ENCODE results near the gene CDH12.

The CDH12 gene

GRCh38 chr5:21844960-21845359 lies 1008.2 kb downstream of the CDH12 start:
- Mint-ChIP-seq H3K4me3 (no peak overlapping the region), H3K4me1 (no peaks in the 10 kb centered on the region), H3K27me3 (ENCODE audit: low read depth, poor library complexity) (peaks cover 3% of the 10 kb centered on the region), H3K27ac (no peak overlapping the region), H3K36me3 (ENCODE audit: low read depth) (no peaks in the 10 kb centered on the region), H3K9me3 (peaks cover 3% of the 10 kb centered on the region)
- no peak for TF ChIP-seq CTCF (IDR thresholded peaks at IDR 0.05)
- DNase-seq, result no peak

GRCh38 chr5:21834863-21835262 lies 1018.3 kb downstream of the CDH12 start:
- Mint-ChIP-seq H3K4me3 (no peak overlapping the region), H3K27ac (no peak overlapping the region), H3K9me3 (peaks cover 3% of the 10 kb centered on the region), H3K27me3 (ENCODE audit: low read depth, poor library complexity) (no peaks in the 10 kb centered on the region), H3K36me3 (ENCODE audit: low read depth) (no peaks in the 10 kb centered on the region), H3K4me1 (no peaks in the 10 kb centered on the region)
- DNase-seq, result no peak
- no peak for TF ChIP-seq CTCF (IDR thresholded peaks at IDR 0.05)

- peaks cover 1% of the 10 kb centered on the region for H3K27me3 Mint-ChIP-seq (ENCODE audit: low read depth, poor library complexity)
- no peaks in the 10 kb centered on the region for H3K36me3 Mint-ChIP-seq (ENCODE audit: low read depth)
- no peak for DNase-seq
- H3K4me1 Mint-ChIP-seq, result no peaks in the 10 kb centered on the region
- no peak overlapping the region for H3K4me3 Mint-ChIP-seq
- no peaks in the 10 kb centered on the region for H3K9me3 Mint-ChIP-seq
- TF ChIP-seq CTCF (IDR thresholded peaks at IDR 0.05), result no peak
- no peak overlapping the region for H3K27ac Mint-ChIP-seq
Measured at GRCh38 chr5:21831145-21831787, 1021.9 kb downstream of the CDH12 start.

- H3K36me3 Mint-ChIP-seq (ENCODE audit: low read depth), result no peaks in the 10 kb centered on the region
Measured at GRCh38 chr5:21826884-21827283, 1026.3 kb downstream of the CDH12 start.

GRCh38 chr5:21823588-21823987 lies 1029.6 kb downstream of the CDH12 start:
- Mint-ChIP-seq H3K36me3 (ENCODE audit: low read depth) (no peaks in the 10 kb centered on the region), H3K27me3 (ENCODE audit: low read depth, poor library complexity) (peaks cover 2% of the 10 kb centered on the region), H3K27ac (no peak overlapping the region), H3K9me3 (no peaks in the 10 kb centered on the region), H3K4me3 (no peak overlapping the region), H3K4me1 (no peaks in the 10 kb centered on the region)
- DNase-seq, result no peak
- no peak for TF ChIP-seq CTCF (IDR thresholded peaks at IDR 0.05)

More at GRCh38 chr5:21826884-21827283, 1026.3 kb downstream of the CDH12 start:
- TF ChIP-seq CTCF (IDR thresholded peaks at IDR 0.05), result no peak
- no peak for DNase-seq
- no peak overlapping the region for H3K4me3 Mint-ChIP-seq
- H3K27ac Mint-ChIP-seq, result no peak overlapping the region
- H3K4me1 Mint-ChIP-seq, result no peaks in the 10 kb centered on the region
- H3K27me3 Mint-ChIP-seq (ENCODE audit: low read depth, poor library complexity), result peaks cover 2% of the 10 kb centered on the region
- H3K9me3 Mint-ChIP-seq, result no peaks in the 10 kb centered on the region

GRCh38 chr5:21823076-21823574 lies 1030.0 kb downstream of the CDH12 start:
- Mint-ChIP-seq H3K9me3 (no peaks in the 10 kb centered on the region), H3K27ac (no peak overlapping the region), H3K36me3 (ENCODE audit: low read depth) (no peaks in the 10 kb centered on the region), H3K27me3 (ENCODE audit: low read depth, poor library complexity) (peaks cover 2% of the 10 kb centered on the region), H3K4me1 (no peaks in the 10 kb centered on the region), H3K4me3 (no peak overlapping the region)
- no peak for TF ChIP-seq CTCF (IDR thresholded peaks at IDR 0.05)
- DNase-seq, result no peak
